ENCODE measurements around the gene FGFBP1. TPM values are rescaled to one million over a fixed set of nuclear protein-coding genes. Genes with fewer than 3 reads are reported as not detected.

Gene FGFBP1
- total and polyA plus RNA-seq, 2 of the 4 experiments (the other 2 are of a cell fraction), result under 0.01 TPM; not detected in 1

- H3K18ac ChIP-seq (ENCODE audit: low read depth, low read length), result no peak overlapping the region
- no peak overlapping the region for H2BK15ac ChIP-seq (ENCODE audit: low read depth, low read length)
- H4K20me1 ChIP-seq (ENCODE audit: insufficient read depth, low read length), result no peaks in the 10 kb centered on the region
- TF ChIP-seq SMC3 (IDR thresholded peaks at IDR 0.05; ENCODE audit: low read depth, low read length) (no peak), MAZ (IDR thresholded peaks at IDR 0.05; ENCODE audit: borderline replicate concordance, low read depth, low read length) (no peak), CHD1 (IDR thresholded peaks at IDR 0.05; ENCODE audit: low read depth, low read length) (no peak), CTCF (conservative IDR thresholded peaks at IDR 0.05; ENCODE audit: low read depth, low read length) (no peak), FOS (IDR thresholded peaks at IDR 0.05; ENCODE audit: low read depth, low read length) (no peak), RFX5 (IDR thresholded peaks at IDR 0.05; ENCODE audit: low read depth, low read length) (no peak), ELK1 (IDR thresholded peaks at IDR 0.05; ENCODE audit: borderline replicate concordance, low read depth, low read length) (no peak), USF2 (IDR thresholded peaks at IDR 0.05; ENCODE audit: low read depth, low read length) (no peak), POLR2A (IDR thresholded peaks at IDR 0.05; ENCODE audit: low read depth, low read length) (no peak)
- ChIA-PET CTCF (interaction anchor here (2.7 kb wide), 1 partner anchor 67 kb away, joined by 7 read pairs; no protein-coding TSS in a partner anchor), POLR2A (ENCODE audit: unreplicated experiment) (no interaction called here)
- BruUV-seq (replicated peaks), result no TSS peak
- H3K4me3 ChIP-seq (ENCODE audit: insufficient read depth, low read depth, low read length), result no peak overlapping the region
- H3K14ac ChIP-seq (replicated peaks; ENCODE audit: low read depth, low read length), result no peak overlapping the region
- in situ Hi-C loops (cut with MboI; ENCODE audit: low sequenced_read_pairs), result loop anchor here (10.0 kb wide), 1 partner anchor 474 kb away; no protein-coding TSS in a partner anchor
- no peak overlapping the region for H4K91ac ChIP-seq (ENCODE audit: insufficient read depth, low read depth, low read length)
- H3K4me2 ChIP-seq (ENCODE audit: low read depth, low read length), result no peak overlapping the region
- H4K8ac ChIP-seq (ENCODE audit: low read depth in 2 of 2, low read length in 2 of 2), result no peak overlapping the region
- dilution Hi-C loops (cut with HindIII; ENCODE audit: low sequenced_read_pairs, unreplicated experiment), result no loop called here
- no peak overlapping the region for H3K56ac ChIP-seq (ENCODE audit: extremely low read depth, insufficient read depth, low read length)
- no peaks in the 10 kb centered on the region for H3K9me1 ChIP-seq (ENCODE audit: insufficient read depth, low read length)
- no peaks in the 10 kb centered on the region for H3K9me3 ChIP-seq (ENCODE audit: control insufficient read depth, insufficient read depth, low read length)
- ATAC-seq (ENCODE audit: low read depth) (no peak), DNase-seq (no peak)
- no peaks in the 10 kb centered on the region for H3K36me3 ChIP-seq (ENCODE audit: control insufficient read depth, insufficient read depth, low read length)
- H3K79me1 ChIP-seq (ENCODE audit: low read depth in 1 of 2, low read length in 2 of 2), result no peaks in the 10 kb centered on the region
- WGBS, 2 experiments (ENCODE audit: extremely low coverage in 2 of 2, insufficient read length in 1 of 2), result 100% methylated on average over 1 of the region's 9 CpGs; no CpG with 5 or more reads in 1 of the 2 experiments
- no peak overlapping the region for H3K9ac ChIP-seq (ENCODE audit: low read depth, low read length)
- H2BK20ac ChIP-seq (ENCODE audit: low read depth, low read length), result no peak overlapping the region
- no peak overlapping the region for H2AK9ac ChIP-seq (replicated peaks; ENCODE audit: low read depth, low read length, poor library complexity)
- no peaks in the 10 kb centered on the region for H3K4me1 ChIP-seq (ENCODE audit: control insufficient read depth, insufficient read depth, low read length)
- H3K4ac ChIP-seq (ENCODE audit: low read depth, low read length), result no peak overlapping the region
- no peak overlapping the region for H2AK5ac ChIP-seq (ENCODE audit: low read depth, low read length)
- intact Hi-C loops (cut with micrococcal nuclease), result no loop called here
- H2BK120ac ChIP-seq (ENCODE audit: low read depth, low read length), result no peak overlapping the region
- H2AFZ ChIP-seq (replicated peaks; ENCODE audit: low read length, poor library complexity), result no peak overlapping the region
- H4K5ac ChIP-seq (ENCODE audit: low read depth, low read length), result no peak overlapping the region
- H3K23ac ChIP-seq (ENCODE audit: low read depth, low read length), result no peak overlapping the region
- H2BK5ac ChIP-seq (ENCODE audit: low read depth, low read length, poor library complexity, severe bottlenecking), result no peak overlapping the region
- H3K27me3 ChIP-seq (ENCODE audit: control insufficient read depth, insufficient read depth, low read length), result peaks cover 9% of the 10 kb centered on the region; the same call in 1 of the 2 replicates
- H3K27ac ChIP-seq (ENCODE audit: insufficient read depth, low read length), result no peak overlapping the region
Observed at GRCh38 chr4:15948826-15949225, 10.3 kb upstream of the FGFBP1 start.

All from IMR-90 (cell line).